GM21447 (cell line): Measurements from ENCODE around the gene MT1H.
"Not testable (repeated sequence)": the region's sequence is repeated elsewhere in the genome, so short reads cannot be mapped to it uniquely, and the experiment has no call there.

Experiments
- ATAC-seq: cut with Tn5 transposase; IDR thresholded peaks from one replicate; pipeline ENCODE4 v1.9.1; 2021; ENCODE audit not compliant: unreplicated experiment

Gene MT1H

GRCh38 chr16:56717532-56717931 is 47.9 kb downstream of the MT1H start:
- not testable (repeated sequence) for ATAC-seq
